SK-N-MC (cell line): ENCODE results near the gene SLC12A8.

Experiments
- EZH2 ChIP-seq: fragments of 200-600 bp; sonication (generic); IDR thresholded peaks from one replicate; pipeline ENCODE4 v1.6.1; 2017; ENCODE audit warnings: antibody characterized with exemption
- FOXP2 ChIP-seq: optimal IDR thresholded peaks from 2 replicates; pipeline ENCODE3; 2011; ENCODE audit warnings: mild to moderate bottlenecking, moderate library complexity; ENCODE audit not compliant: insufficient read depth; ENCODE audit errors: extremely low read length, control extremely low read depth
- POLR2AphosphoS5 ChIP-seq: IDR thresholded peaks from 2 replicates; pipeline ENCODE4 v1.6.1; 2012; ENCODE audit warnings: mild to moderate bottlenecking, low read depth, low read length, borderline replicate concordance

DNA sequence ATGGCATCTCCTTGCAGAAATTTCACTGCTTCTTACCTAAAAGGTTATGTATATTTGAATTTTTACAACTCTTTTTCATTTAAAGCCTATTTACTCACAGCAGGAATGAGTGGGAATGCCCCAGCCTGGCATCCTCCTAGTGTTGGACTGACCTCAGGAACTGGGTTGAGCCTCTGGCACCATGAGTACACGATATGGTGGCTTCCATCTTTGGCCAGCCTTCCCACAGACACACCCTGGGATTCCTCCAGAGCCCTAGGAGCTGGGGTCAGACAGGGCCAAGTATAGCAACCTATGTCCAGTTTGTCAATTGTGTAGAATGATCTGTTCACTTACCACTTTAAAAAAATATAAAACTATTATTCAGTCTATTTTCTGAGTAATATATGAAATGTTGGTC, 99.6 kb downstream of the SLC12A8 start:
- TF ChIP-seq EZH2 (no peak), POLR2AphosphoS5 (no peak), FOXP2 (no peak)
